ENCODE results near the gene ST6GALNAC1. TPM values are rescaled to one million over a fixed set of nuclear protein-coding genes. Genes with fewer than 3 reads are reported as not detected.

The ST6GALNAC1 gene
- total RNA-seq, 1 donor from 2014 or later: not detected

- Histone ChIP-seq H3K36me3 (ENCODE audit: control insufficient read depth, insufficient read depth, low read length) (no peaks in the 10 kb centered on the region), H3K27me3 (ENCODE audit: control insufficient read depth, insufficient read depth, low read length) (no peaks in the 10 kb centered on the region), H3K4me3 (ENCODE audit: low read depth, low read length) (no peak overlapping the region)
- TF ChIP-seq, protein P1, sequence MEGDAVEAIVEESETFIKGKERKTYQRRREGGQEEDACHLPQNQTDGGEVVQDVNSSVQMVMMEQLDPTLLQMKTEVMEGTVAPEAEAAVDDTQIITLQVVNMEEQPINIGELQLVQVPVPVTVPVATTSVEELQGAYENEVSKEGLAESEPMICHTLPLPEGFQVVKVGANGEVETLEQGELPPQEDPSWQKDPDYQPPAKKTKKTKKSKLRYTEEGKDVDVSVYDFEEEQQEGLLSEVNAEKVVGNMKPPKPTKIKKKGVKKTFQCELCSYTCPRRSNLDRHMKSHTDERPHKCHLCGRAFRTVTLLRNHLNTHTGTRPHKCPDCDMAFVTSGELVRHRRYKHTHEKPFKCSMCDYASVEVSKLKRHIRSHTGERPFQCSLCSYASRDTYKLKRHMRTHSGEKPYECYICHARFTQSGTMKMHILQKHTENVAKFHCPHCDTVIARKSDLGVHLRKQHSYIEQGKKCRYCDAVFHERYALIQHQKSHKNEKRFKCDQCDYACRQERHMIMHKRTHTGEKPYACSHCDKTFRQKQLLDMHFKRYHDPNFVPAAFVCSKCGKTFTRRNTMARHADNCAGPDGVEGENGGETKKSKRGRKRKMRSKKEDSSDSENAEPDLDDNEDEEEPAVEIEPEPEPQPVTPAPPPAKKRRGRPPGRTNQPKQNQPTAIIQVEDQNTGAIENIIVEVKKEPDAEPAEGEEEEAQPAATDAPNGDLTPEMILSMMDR (IDR thresholded peaks at IDR 0.05; ENCODE audit: insufficient read depth, low read length, poor library complexity, severe bottlenecking): no peak
- no peak for DNase-seq (ENCODE audit: low read depth)
Observed at GRCh38 chr17:76575570-76575969, 68.0 kb downstream of the ST6GALNAC1 start.

Other genes starting within 250 kb of the ST6GALNAC1 start
- gene UBE2O, start 190.6 kb downstream of the ST6GALNAC1 start, total RNA-seq: 12.6 and 15.5 TPM in 2 replicates
- gene AANAT, start 176.2 kb downstream of the ST6GALNAC1 start, total RNA-seq: not detected in 2 replicates
- 101 and 111 TPM in 2 replicates for gene RHBDF2, start 142.3 kb downstream of the ST6GALNAC1 start, total RNA-seq
- gene CYGB, start 106.0 kb downstream of the ST6GALNAC1 start, total RNA-seq: 16.9 and 19.9 TPM in 2 replicates
- gene PRCD, start 103.7 kb downstream of the ST6GALNAC1 start, total RNA-seq: not detected in 2 replicates
- gene ST6GALNAC2, start 57.9 kb downstream of the ST6GALNAC1 start, total RNA-seq: 9.9 and 13.6 TPM in 2 replicates
- gene MXRA7, start 67.2 kb upstream of the ST6GALNAC1 start, total RNA-seq: 110 and 142 TPM in 2 replicates
- 21.4 and 25.8 TPM in 2 replicates for gene JMJD6, start 82.8 kb upstream of the ST6GALNAC1 start, total RNA-seq
- gene METTL23, start 83.1 kb upstream of the ST6GALNAC1 start, total RNA-seq: 32.8 TPM in 2 replicates
- gene SRSF2, start 93.6 kb upstream of the ST6GALNAC1 start, total RNA-seq: 185 and 217 TPM in 2 replicates
- 17.5 and 21.2 TPM in 2 replicates for gene MFSD11, start 94.4 kb upstream of the ST6GALNAC1 start, total RNA-seq
- 4.8 and 5.1 TPM in 2 replicates for gene MGAT5B, start 224.6 kb upstream of the ST6GALNAC1 start, total RNA-seq